HG03280 (cell line): ENCODE data around the gene VSIG1.

Experiments used
- ATAC-seq: cut with Tn5 transposase; IDR thresholded peaks from one replicate; pipeline ENCODE4 v1.9.1; 2021; ENCODE audit warnings: mild to moderate bottlenecking, moderate library complexity; ENCODE audit not compliant: unreplicated experiment

Gene VSIG1

GRCh38 chrX:108044554-108045256 lies at the start of gene VSIG1:
Gene VSIG1 (plus strand): TSS chrX:108045065. CDS start chrX:108045131, 66 bp downstream.
- ATAC-seq = no peak

- ATAC-seq = no peak
These were observed 48.7 kb upstream of the VSIG1 start for GRCh38 chrX:107996124-107996523.

- peak; percentile 20 for ATAC-seq
These were observed 44.1 kb upstream of the VSIG1 start for GRCh38 chrX:108000751-108001150.

- ATAC-seq = peak; percentile 77
These were observed 43.5 kb upstream of the VSIG1 start for GRCh38 chrX:108001218-108001814.

- no peak for ATAC-seq
These were observed 26.0 kb upstream of the VSIG1 start for GRCh38 chrX:108018656-108019381.

GRCh38 chrX:108019382-108019875 lies 25.4 kb upstream of the VSIG1 start:
- ATAC-seq = no peak

- peak; percentile 58 for ATAC-seq
These were observed 24.2 kb upstream of the VSIG1 start for GRCh38 chrX:108020631-108021030.

- ATAC-seq = no peak
These were observed 22.3 kb upstream of the VSIG1 start for GRCh38 chrX:108022491-108023089.

- no peak for ATAC-seq
These were observed 19.5 kb upstream of the VSIG1 start for GRCh38 chrX:108025376-108025775.

- no peak for ATAC-seq
These were observed 18.8 kb upstream of the VSIG1 start for GRCh38 chrX:108025954-108026600.

- no peak for ATAC-seq
These were observed 16.0 kb upstream of the VSIG1 start for GRCh38 chrX:108028854-108029253.

- peak; percentile 73 for ATAC-seq
These were observed 14.7 kb upstream of the VSIG1 start for GRCh38 chrX:108029928-108030711.

GRCh38 chrX:108032944-108033343 lies 11.9 kb upstream of the VSIG1 start:
- no peak for ATAC-seq

- ATAC-seq = no peak
These were observed 11.0 kb upstream of the VSIG1 start for GRCh38 chrX:108033890-108034289.

GRCh38 chrX:108034725-108035124 lies 10.1 kb upstream of the VSIG1 start:
- ATAC-seq = no peak

GRCh38 chrX:108036298-108036973 lies 8.4 kb upstream of the VSIG1 start:
- no peak for ATAC-seq

GRCh38 chrX:108049649-108050048 lies 4.8 kb downstream of the VSIG1 start:
- no peak for ATAC-seq

- no peak for ATAC-seq
These were observed 8.4 kb downstream of the VSIG1 start for GRCh38 chrX:108053218-108053617.

GRCh38 chrX:108055546-108055945 lies 10.7 kb downstream of the VSIG1 start:
- ATAC-seq = no peak

GRCh38 chrX:108059801-108060200 lies 14.9 kb downstream of the VSIG1 start:
- ATAC-seq = no peak
